WTC11 (cell line): Measurements from ENCODE around the gene CCNT1. TPM values are rescaled to one million over a fixed set of nuclear protein-coding genes. Genes with fewer than 3 reads are reported as not detected.

Source experiments
- ATAC-seq: fragments of 200-7000 bp; cut with Tn5 transposase; 2 replicates; pipeline ENCODE4 v1.10.0; 2021; ENCODE audit warnings: mild to moderate bottlenecking, moderate library complexity
- CTCF ChIA-PET: fragments of 300-600 bp; sonication (Branson Sonifier 250); formaldehyde crosslinking; loops from one replicate; lab custom pipeline; 2021; ENCODE audit warnings: antibody characterized with exemption; lab: Charles Lee
- POLR2A ChIA-PET: fragments of 350-600 bp; sonication (Branson Sonifier 250); formaldehyde crosslinking; loops from one replicate; lab custom pipeline; 2021; ENCODE audit warnings: antibody characterized with exemption; lab: Charles Lee
- DNase-seq: peaks from one replicate; pipeline ENCODE4 v3.0.0; 2021; ENCODE audit warnings: low spot score
- H3K27ac Mint-ChIP-seq: 2 replicates; pipeline ENCODE4 v1.8.0; 2021; ENCODE audit warnings: mixed read lengths
- H3K27me3 Mint-ChIP-seq: 2 replicates; pipeline ENCODE4 v1.8.0; 2021; ENCODE audit warnings: low read depth, mild to moderate bottlenecking, moderate library complexity, mixed read lengths
- H3K36me3 Mint-ChIP-seq: 2 replicates; pipeline ENCODE4 v1.8.0; 2021; ENCODE audit warnings: mixed read lengths
- H3K4me1 Mint-ChIP-seq: 2 replicates; pipeline ENCODE4 v1.8.0; 2022; ENCODE audit warnings: mixed read lengths
- H3K4me3 Mint-ChIP-seq: 2 replicates; pipeline ENCODE4 v1.8.0; 2021; ENCODE audit warnings: mild to moderate bottlenecking, moderate library complexity, mixed read lengths
- H3K9me3 Mint-ChIP-seq: 2 replicates; pipeline ENCODE4 v1.8.0; 2021; ENCODE audit warnings: mixed read lengths
- CREM ChIP-seq: sonication (generic); formaldehyde crosslinking; IDR thresholded peaks from 2 replicates; pipeline ENCODE4 v1.8.1; 2022; ENCODE audit warnings: mild to moderate bottlenecking, missing genetic modification reagents, moderate library complexity
- ETV6 ChIP-seq: sonication (generic); formaldehyde crosslinking; IDR thresholded peaks from 2 replicates; pipeline ENCODE4 v1.8.1; 2022; ENCODE audit warnings: mild to moderate bottlenecking, missing genetic modification reagents
- FOXK1 ChIP-seq: sonication (generic); formaldehyde crosslinking; IDR thresholded peaks from 2 replicates; pipeline ENCODE4 v1.8.0; 2022; ENCODE audit warnings: mild to moderate bottlenecking, moderate library complexity, missing genetic modification reagents
- FOXP1 ChIP-seq: sonication (generic); formaldehyde crosslinking; IDR thresholded peaks from 2 replicates; pipeline ENCODE4 v1.8.0; 2022; ENCODE audit warnings: missing genetic modification reagents, mild to moderate bottlenecking, moderate library complexity, borderline replicate concordance
- HMGA2 ChIP-seq: fragments of 250-450 bp; sonication (Bioruptor Pico); IDR thresholded peaks from 2 replicates; pipeline ENCODE4 v1.4.0; 2021; ENCODE audit warnings: mild to moderate bottlenecking, moderate library complexity
- IRF2 ChIP-seq: sonication (generic); formaldehyde crosslinking; IDR thresholded peaks from 2 replicates; pipeline ENCODE4 v1.8.0; 2022; ENCODE audit warnings: low read depth, missing genetic modification reagents, borderline replicate concordance
- NR1H2 ChIP-seq: sonication (generic); formaldehyde crosslinking; IDR thresholded peaks from 2 replicates; pipeline ENCODE4 v1.9.0; 2021; ENCODE audit warnings: mild to moderate bottlenecking, moderate library complexity, missing genetic modification reagents
- PRDM15 ChIP-seq: sonication (generic); formaldehyde crosslinking; IDR thresholded peaks from 2 replicates; pipeline ENCODE4 v1.8.0; 2022; ENCODE audit warnings: missing genetic modification reagents
- SMAD3 ChIP-seq: sonication (generic); formaldehyde crosslinking; IDR thresholded peaks from 2 replicates; pipeline ENCODE4 v1.8.0; 2022; ENCODE audit warnings: missing genetic modification reagents, mild to moderate bottlenecking, borderline replicate concordance
- SMAD4 ChIP-seq: sonication (generic); formaldehyde crosslinking; IDR thresholded peaks from 2 replicates; pipeline ENCODE4 v1.8.0; 2022; ENCODE audit warnings: mild to moderate bottlenecking, missing genetic modification reagents
- SOX15 ChIP-seq: fragments of 250-450 bp; sonication (Bioruptor Pico); IDR thresholded peaks from 2 replicates; pipeline ENCODE4 v1.9.0; 2021; ENCODE audit warnings: mild to moderate bottlenecking
- SP1 ChIP-seq: sonication (generic); formaldehyde crosslinking; conservative IDR thresholded peaks from 2 replicates; pipeline ENCODE4 v1.8.1; 2022; ENCODE audit warnings: missing genetic modification reagents
- ZNF138 ChIP-seq: sonication (generic); formaldehyde crosslinking; conservative IDR thresholded peaks from 2 replicates; pipeline ENCODE4 v1.8.1; 2022; ENCODE audit warnings: mild to moderate bottlenecking, moderate library complexity, missing genetic modification reagents
- ZNF219 ChIP-seq: sonication (generic); formaldehyde crosslinking; IDR thresholded peaks from 2 replicates; pipeline ENCODE4 v1.8.0; 2023; ENCODE audit warnings: missing genetic modification reagents, mild to moderate bottlenecking, borderline replicate concordance
- ZNF232 ChIP-seq: sonication (generic); formaldehyde crosslinking; IDR thresholded peaks from 2 replicates; pipeline ENCODE4 v1.8.0; 2022; ENCODE audit warnings: mild to moderate bottlenecking, missing genetic modification reagents
- ZNF263 ChIP-seq: sonication (generic); formaldehyde crosslinking; IDR thresholded peaks from 2 replicates; pipeline ENCODE4 v1.8.1; 2022; ENCODE audit warnings: low read depth, mild to moderate bottlenecking, moderate library complexity, missing genetic modification reagents
- ZNF317 ChIP-seq: sonication (generic); formaldehyde crosslinking; IDR thresholded peaks from 2 replicates; pipeline ENCODE4 v1.8.1; 2023; ENCODE audit warnings: low read depth, mild to moderate bottlenecking, moderate library complexity, missing genetic modification reagents, borderline replicate concordance
- ZNF396 ChIP-seq: fragments of 250-450 bp; sonication (Bioruptor Pico); IDR thresholded peaks from 2 replicates; pipeline ENCODE4 v1.8.0; 2021; ENCODE audit warnings: mild to moderate bottlenecking, moderate library complexity, borderline replicate concordance
- ZNF416 ChIP-seq: fragments of 250-450 bp; sonication (Bioruptor Pico); IDR thresholded peaks from 2 replicates; pipeline ENCODE4 v1.9.0; 2021; ENCODE audit warnings: mild to moderate bottlenecking, inconsistent platforms
- ZNF671 ChIP-seq: fragments of 250-450 bp; sonication (Bioruptor Pico); IDR thresholded peaks from 2 replicates; pipeline ENCODE4 v1.8.0; 2021; ENCODE audit warnings: mild to moderate bottlenecking
- total RNA-seq: library from RNA; stranded (reverse); gene quantifications from 3 replicates; pipeline ENCODE4 v1.2.3, GENCODE V29; 2021
- TF ChIP-seq, protein P1 (sequence below): sonication (generic); formaldehyde crosslinking; IDR thresholded peaks from 2 replicates; pipeline ENCODE4 v1.8.1; 2022; ENCODE audit warnings: low read depth, missing genetic modification reagents, borderline replicate concordance
- TF ChIP-seq, protein P2 (sequence below): sonication (generic); formaldehyde crosslinking; IDR thresholded peaks from 2 replicates; pipeline ENCODE4 v1.8.1; 2022; ENCODE audit warnings: mild to moderate bottlenecking, missing genetic modification reagents, moderate library complexity, borderline replicate concordance

Gene CCNT1
- total RNA-seq, 1 experiment from 2014 or later, result 42.0 TPM

GRCh38 chr12:48691826-48692487, 24.6 kb downstream of the CCNT1 start:
- Mint-ChIP-seq H3K36me3 (peaks cover 49% of the 10 kb centered on the region), H3K9me3 (no peaks in the 10 kb centered on the region)
- ATAC-seq, result no peak
- CTCF ChIA-PET, result interaction anchor here (0.6 to 1.5 kb wide), 2 partner anchors 103 to 149 kb away, joined by 3 read pairs; no protein-coding TSS in a partner anchor
- no peak for TF ChIP-seq SMAD3 (CRISPR knock-in tag)
- no peak for TF ChIP-seq ZNF232 (CRISPR knock-in tag)
- no peak for TF ChIP-seq FOXP1 (CRISPR knock-in tag)
- no peak for TF ChIP-seq NR1H2
- no peak for TF ChIP-seq ZNF219 (CRISPR knock-in tag)
- no peak for TF ChIP-seq ZNF317 (CRISPR knock-in tag)
- TF ChIP-seq IRF2, result no peak
- TF ChIP-seq CREM (CRISPR knock-in tag), result no peak
- no peak for TF ChIP-seq ETV6 (CRISPR knock-in tag)
- no peak for TF ChIP-seq ZNF138 (CRISPR knock-in tag)
- TF ChIP-seq ZNF416 (CRISPR knock-in tag), result no peak
- TF ChIP-seq FOXK1, result no peak
- TF ChIP-seq SOX15 (CRISPR knock-in tag), result no peak
- TF ChIP-seq ZNF263 (CRISPR knock-in tag), result no peak
- TF ChIP-seq PRDM15 (CRISPR knock-in tag), result no peak
- TF ChIP-seq, protein P1, sequence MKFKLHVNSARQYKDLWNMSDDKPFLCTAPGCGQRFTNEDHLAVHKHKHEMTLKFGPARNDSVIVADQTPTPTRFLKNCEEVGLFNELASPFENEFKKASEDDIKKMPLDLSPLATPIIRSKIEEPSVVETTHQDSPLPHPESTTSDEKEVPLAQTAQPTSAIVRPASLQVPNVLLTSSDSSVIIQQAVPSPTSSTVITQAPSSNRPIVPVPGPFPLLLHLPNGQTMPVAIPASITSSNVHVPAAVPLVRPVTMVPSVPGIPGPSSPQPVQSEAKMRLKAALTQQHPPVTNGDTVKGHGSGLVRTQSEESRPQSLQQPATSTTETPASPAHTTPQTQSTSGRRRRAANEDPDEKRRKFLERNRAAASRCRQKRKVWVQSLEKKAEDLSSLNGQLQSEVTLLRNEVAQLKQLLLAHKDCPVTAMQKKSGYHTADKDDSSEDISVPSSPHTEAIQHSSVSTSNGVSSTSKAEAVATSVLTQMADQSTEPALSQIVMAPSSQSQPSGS (CRISPR knock-in tag), result no peak
- TF ChIP-seq, protein P2, sequence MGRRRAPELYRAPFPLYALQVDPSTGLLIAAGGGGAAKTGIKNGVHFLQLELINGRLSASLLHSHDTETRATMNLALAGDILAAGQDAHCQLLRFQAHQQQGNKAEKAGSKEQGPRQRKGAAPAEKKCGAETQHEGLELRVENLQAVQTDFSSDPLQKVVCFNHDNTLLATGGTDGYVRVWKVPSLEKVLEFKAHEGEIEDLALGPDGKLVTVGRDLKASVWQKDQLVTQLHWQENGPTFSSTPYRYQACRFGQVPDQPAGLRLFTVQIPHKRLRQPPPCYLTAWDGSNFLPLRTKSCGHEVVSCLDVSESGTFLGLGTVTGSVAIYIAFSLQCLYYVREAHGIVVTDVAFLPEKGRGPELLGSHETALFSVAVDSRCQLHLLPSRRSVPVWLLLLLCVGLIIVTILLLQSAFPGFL (CRISPR knock-in tag), result no peak
- TF ChIP-seq SP1 (CRISPR knock-in tag), result no peak
- TF ChIP-seq, all 79 proteins: peak for 0
- Mint-ChIP-seq H3K4me3 (no peak overlapping the region), H3K4me1 (no peaks in the 10 kb centered on the region), H3K27ac (no peak overlapping the region), H3K27me3 (no peaks in the 10 kb centered on the region)
- DNase-seq, result no peak
- POLR2A ChIA-PET, result interaction anchor here (0.8 kb wide), 1 partner anchor 10 kb away, joined by 3 read pairs; the partner anchor contains the start of gene KANSL2

DNA sequence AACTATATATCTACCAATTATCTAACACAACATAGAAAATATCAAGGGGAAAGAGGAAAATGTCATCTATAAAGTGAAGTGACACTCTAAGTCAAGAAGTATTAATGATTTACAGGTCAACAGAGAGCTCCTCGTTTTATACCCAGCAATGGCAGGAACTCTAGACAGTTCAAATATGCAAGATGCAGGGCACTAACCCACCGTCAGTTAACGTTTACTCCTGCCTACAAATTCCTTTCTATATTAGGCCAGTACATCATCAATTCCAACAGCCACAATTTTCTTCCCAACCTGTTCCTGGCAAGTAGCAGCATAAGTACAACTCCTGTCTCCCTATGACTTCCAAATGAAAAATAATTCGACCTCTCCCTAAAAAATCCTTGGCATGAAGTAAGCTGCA, 25.5 kb downstream of the CCNT1 start:
- H3K27me3 Mint-ChIP-seq, result no peaks in the 10 kb centered on the region
- no peak overlapping the region for H3K4me3 Mint-ChIP-seq
- no peaks in the 10 kb centered on the region for H3K4me1 Mint-ChIP-seq
- DNase-seq, result no peak
- ChIA-PET CTCF (interaction anchor here (0.6 to 1.5 kb wide), 2 partner anchors 104 to 377 kb away, joined by 3 read pairs; no protein-coding TSS in a partner anchor), POLR2A (interaction anchor here (0.8 kb wide), 1 partner anchor 9 kb away, joined by 3 read pairs; the partner anchor contains the start of gene KANSL2)
- ATAC-seq, result no peak
- H3K27ac Mint-ChIP-seq, result peak overlapping the region; percentile 22; the same call in 1 of the 2 replicates
- no peaks in the 10 kb centered on the region for H3K9me3 Mint-ChIP-seq
- H3K36me3 Mint-ChIP-seq, result peaks cover 41% of the 10 kb centered on the region
- TF ChIP-seq ZNF263 (CRISPR knock-in tag) (no peak), ZNF396 (CRISPR knock-in tag) (no peak), PRDM15 (CRISPR knock-in tag) (no peak), HMGA2 (CRISPR knock-in tag) (no peak), ZNF671 (CRISPR knock-in tag) (no peak), SMAD4 (no peak), CREM (CRISPR knock-in tag) (no peak), ZNF416 (CRISPR knock-in tag) (no peak)
